Gastroesophageal sphincter (tissue), 3 donors: ENCODE results near the gene HEY2.

Experiments used
- EP300 ChIP-seq: sonication (generic); formaldehyde crosslinking; IDR thresholded peaks from one replicate; pipeline ENCODE4 v1.6.1; 2017; ENCODE audit warnings: antibody characterized with exemption, mild to moderate bottlenecking
- POLR2A ChIP-seq, 2 donors: fragments of 450-650 bp; IDR thresholded peaks; one replicate each; pipeline ENCODE4 v1.6.1; 2017; ENCODE audit warnings: antibody characterized with exemption in 2 of 2, mild to moderate bottlenecking in 2 of 2, moderate library complexity in 1 of 2
- POLR2AphosphoS5 ChIP-seq: sonication (generic); formaldehyde crosslinking; IDR thresholded peaks from one replicate; pipeline ENCODE4 v1.6.1; 2017; ENCODE audit warnings: antibody characterized with exemption
- TF ChIP-seq, protein P1 (sequence below), 4 experiments: fragments of 200-600 bp in 2 of 4; fragments of 450-650 bp in 2 of 4; sonication (generic) in 1 of 4; IDR thresholded peaks; one replicate each; pipeline ENCODE4 v1.5.1; 2017 to 2019; ENCODE audit warnings: antibody characterized with exemption in 4 of 4, mild to moderate bottlenecking in 2 of 4, moderate library complexity in 2 of 4

DNA sequence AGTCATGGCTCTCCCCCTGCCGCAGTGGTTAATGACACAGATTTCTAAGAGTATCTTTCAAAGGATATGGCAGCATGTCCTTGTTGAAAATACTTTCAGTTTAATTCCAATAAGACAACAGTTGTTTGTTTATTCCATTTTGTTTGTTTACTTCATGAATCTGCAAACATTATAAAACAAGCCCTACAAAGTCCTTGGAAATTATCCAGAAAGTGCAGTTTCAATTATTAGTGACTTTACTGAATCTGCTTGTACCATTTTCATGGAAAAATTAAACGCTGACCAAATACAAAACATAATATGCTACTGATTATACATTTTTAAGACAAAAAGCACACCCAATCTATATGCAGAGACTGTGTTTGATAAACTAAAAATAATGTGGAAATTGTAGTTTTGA, 3.3 kb downstream of the HEY2 start:
- TF ChIP-seq POLR2A (IDR thresholded peaks at IDR 0.05) = no peak
- TF ChIP-seq, protein P1, sequence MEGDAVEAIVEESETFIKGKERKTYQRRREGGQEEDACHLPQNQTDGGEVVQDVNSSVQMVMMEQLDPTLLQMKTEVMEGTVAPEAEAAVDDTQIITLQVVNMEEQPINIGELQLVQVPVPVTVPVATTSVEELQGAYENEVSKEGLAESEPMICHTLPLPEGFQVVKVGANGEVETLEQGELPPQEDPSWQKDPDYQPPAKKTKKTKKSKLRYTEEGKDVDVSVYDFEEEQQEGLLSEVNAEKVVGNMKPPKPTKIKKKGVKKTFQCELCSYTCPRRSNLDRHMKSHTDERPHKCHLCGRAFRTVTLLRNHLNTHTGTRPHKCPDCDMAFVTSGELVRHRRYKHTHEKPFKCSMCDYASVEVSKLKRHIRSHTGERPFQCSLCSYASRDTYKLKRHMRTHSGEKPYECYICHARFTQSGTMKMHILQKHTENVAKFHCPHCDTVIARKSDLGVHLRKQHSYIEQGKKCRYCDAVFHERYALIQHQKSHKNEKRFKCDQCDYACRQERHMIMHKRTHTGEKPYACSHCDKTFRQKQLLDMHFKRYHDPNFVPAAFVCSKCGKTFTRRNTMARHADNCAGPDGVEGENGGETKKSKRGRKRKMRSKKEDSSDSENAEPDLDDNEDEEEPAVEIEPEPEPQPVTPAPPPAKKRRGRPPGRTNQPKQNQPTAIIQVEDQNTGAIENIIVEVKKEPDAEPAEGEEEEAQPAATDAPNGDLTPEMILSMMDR (IDR thresholded peaks at IDR 0.05) = no peak
- no peak for TF ChIP-seq POLR2AphosphoS5
- TF ChIP-seq EP300 = no peak
